NCI-H748 (cell line): ENCODE data around the gene SERPINI1.

Experiments used
- DNase-seq: peaks from one replicate; lab custom pipeline; 2025; ENCODE audit not compliant: unreplicated experiment; lab: John Stamatoyannopoulos, UW

SERPINI1 gene, protein sequence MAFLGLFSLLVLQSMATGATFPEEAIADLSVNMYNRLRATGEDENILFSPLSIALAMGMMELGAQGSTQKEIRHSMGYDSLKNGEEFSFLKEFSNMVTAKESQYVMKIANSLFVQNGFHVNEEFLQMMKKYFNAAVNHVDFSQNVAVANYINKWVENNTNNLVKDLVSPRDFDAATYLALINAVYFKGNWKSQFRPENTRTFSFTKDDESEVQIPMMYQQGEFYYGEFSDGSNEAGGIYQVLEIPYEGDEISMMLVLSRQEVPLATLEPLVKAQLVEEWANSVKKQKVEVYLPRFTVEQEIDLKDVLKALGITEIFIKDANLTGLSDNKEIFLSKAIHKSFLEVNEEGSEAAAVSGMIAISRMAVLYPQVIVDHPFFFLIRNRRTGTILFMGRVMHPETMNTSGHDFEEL

DNA sequence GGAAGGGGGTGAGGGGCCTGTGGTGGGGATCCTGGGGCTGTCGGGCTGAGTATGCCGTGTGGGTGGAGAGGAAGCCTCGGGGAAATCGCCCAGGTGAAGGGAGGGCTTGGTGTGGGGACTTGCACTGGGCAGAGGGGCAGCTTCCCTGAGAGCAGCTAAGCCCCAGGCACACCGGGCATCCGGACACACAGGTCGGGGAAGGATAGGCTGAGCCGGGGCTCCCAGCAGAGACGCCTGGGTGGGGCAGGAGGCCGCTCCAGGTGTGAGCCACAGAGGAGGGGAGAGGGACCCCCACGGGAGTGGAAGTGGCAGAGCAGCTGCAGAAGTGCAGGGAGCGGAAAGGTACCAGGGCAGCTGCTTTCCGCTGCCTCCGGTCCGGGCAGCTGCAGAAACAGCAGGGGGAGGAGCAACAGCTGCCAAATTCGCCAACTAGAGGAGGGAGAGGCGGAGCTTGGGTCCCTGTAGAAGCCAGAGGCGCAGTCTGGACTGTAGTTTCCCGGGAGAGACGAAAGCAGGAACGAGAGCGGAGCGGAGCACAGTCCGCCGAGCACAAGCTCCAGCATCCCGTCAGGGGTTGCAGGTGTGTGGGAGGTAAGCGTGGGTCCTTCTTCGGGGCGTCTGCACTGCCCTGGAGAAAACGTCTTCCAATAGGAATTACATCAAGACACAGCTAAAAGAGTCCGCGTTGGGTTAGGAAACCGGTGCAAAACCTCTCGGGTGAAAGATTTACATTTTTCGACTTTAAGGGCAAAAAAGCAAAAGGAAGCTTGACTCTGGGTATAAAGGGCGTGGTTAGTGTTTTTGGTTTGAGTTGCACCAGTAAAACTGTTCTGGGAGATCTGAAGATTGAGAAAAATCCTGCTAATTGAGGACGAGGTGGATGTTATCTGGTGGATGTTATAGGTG, at the start of gene SERPINI1:
Gene SERPINI1 (plus strand): TSS at position 489 of the 906 bp plus-strand sequence. CDS start 53,408 bp downstream, outside the sequence.
- DNase-seq, result peak; percentile 92

DNA sequence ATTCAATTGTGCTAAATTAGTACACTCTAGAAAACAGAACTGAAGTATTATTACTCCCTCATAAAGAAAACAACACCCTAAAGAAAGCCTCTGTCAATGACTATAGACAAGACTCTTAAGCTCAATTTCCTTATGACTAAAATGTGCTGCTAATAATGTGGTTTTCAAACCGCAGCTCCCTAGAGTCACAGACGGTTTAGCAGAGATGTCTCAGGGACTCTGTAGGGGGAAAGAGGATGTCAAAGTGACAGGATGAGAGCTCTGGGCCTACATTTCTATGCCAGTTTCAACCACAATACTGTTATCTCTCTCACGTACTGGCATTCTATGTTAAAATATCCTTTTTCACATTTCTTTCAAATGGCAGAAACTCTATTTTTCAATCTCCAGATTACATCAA, 44.2 kb upstream of the SERPINI1 start:
- DNase-seq, result no peak

DNA sequence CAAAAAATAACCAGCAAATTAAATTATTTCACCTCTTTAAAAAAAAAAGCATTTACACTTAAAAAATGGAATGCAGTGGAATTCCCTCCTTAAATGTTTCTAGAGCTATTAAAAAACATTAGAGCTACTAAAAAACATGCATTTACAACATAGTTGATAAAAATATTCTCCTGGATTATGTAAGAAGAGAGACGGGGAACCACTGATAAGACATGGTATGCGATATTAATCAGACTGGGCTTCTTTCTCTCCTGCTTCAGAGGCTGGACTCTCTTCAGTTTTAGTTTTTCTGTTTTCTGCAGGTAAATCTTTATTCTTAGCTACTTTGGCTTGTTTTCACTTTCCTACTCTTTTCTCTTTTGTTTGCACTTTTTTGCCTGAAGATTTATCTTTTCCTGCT, 41.4 kb upstream of the SERPINI1 start:
- no peak for DNase-seq

DNA sequence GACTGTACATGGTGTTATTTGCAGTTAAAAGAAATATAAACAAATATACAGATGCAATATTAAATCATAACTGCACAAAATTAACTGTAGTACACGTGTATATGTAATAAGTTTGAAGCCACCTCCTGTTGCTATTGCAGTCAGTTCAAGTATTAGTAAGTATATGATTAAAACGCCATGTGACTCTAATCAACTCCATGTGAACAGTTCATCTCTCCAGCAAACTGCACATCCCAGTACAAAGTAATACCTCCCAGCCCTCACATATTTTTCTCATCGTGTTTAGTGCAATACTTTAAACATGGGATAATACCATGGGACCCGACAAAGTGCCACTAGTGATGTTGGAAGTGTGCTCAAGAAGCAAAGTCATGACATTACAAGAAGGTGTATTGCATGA, 35.5 kb upstream of the SERPINI1 start:
- DNase-seq, result no peak

DNA sequence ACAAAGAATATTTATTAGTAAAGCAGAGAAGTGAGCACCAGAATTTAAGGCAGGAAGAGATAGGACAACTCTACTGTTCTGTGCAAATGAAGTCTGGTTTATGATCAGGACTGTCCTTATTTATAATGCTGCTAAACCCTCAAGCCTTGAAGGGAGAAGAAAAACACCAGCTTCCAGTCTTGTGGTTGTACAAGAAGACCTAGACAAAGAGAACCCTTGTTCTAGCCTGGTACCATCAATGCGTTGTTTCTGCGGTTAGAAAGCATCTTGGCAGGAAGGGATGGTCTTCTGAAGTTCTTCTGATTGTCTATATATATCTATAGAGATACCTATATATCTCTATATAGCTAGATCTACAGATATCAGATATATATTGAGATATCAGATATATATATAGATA, 34.6 kb upstream of the SERPINI1 start:
- DNase-seq, result no peak

DNA sequence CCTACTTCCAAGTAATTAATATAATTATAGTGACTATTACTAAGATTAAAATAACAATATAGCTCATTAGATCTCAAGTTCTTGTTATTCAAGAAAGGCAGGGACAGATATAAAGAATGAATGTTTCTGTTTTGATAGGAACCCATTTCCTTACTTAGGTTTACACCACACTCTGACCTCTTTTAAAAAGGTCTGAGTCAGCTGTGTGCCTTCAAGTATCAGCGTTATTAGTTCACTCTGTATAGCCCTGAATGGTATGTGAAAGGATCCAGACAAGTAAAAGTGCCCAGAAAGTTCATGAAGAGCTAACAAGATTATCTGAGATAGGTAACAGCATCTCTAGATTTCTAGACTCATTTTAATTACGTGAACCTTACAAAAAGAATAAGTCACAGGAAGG, 29.7 kb upstream of the SERPINI1 start:
- DNase-seq, result no peak

DNA sequence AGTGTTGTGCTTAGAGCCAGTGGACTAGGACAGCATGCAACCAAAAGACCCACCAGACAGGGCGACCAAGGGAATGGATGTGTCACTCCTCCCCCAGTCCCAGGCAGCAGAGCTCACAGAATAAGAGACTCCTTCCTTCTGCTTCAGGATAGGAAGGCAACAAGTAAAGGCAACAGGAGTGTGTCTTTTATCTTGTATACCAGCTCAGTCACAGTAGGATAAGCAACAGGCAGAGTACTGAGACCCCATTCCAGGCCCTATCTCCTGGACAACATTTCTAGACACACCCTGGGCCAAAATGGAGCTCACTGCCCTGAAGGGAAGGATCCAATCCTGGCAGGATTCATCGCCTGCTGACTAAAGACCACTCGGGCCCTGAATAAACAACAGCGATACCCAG, 25.8 kb upstream of the SERPINI1 start:
- DNase-seq, result no peak

DNA sequence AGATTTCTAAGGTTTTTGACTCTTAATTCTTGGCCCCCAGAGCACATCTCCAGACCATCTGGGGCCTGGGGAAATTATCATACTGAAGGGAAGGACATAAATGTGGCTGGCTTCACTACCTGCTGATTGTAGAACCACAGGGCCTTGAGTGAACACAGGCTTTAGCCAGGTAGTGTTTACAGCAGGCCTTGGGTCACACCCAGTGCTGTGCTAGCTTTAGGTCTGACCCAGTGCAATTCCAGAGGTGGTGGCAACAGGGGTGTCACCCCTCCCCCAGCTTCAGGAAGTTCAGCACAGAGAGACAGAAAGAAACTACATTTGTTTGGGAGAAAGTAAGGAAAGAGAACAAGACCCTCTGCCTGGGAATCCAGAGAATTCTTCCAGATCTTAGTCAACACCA, 25.0 kb upstream of the SERPINI1 start:
- no peak for DNase-seq

DNA sequence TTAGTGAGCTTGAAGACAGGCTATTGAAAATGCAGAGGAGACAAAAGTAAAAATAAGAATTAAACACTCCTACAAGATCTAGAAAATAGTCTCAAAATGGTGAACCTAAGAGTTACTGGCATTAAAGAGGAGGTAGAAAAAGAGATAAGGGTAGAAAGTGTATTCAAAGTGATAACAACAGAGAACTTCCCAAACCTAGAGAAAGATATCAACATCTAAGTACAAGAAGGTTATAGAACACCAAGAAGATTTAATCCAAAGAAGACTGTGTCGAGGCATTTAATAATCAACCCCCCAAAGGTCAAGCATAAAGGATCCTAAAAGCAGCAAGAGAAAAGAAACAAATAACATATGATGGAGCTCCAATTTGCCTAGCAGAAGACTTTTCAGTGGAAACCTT, 24.1 kb upstream of the SERPINI1 start:
- DNase-seq, result no peak

DNA sequence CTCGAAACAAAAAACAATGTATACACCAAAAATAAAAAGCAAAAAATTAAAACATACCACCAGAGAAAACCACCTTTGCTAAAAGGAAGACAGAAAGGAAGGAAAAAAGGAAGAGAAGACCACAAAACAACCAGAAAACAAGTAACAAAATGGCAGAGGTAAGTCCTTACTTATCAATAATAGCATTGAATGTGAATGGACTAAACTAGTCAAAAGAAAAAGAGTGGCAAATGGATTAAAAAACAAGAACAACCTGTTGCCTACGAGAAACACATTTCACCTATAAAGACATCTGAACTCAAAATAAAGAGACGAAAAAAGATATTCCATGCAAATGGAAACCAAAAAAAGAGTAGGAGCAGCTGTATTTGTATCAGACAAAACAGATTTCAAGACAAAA, 23.1 kb upstream of the SERPINI1 start:
- DNase-seq, result no peak

DNA sequence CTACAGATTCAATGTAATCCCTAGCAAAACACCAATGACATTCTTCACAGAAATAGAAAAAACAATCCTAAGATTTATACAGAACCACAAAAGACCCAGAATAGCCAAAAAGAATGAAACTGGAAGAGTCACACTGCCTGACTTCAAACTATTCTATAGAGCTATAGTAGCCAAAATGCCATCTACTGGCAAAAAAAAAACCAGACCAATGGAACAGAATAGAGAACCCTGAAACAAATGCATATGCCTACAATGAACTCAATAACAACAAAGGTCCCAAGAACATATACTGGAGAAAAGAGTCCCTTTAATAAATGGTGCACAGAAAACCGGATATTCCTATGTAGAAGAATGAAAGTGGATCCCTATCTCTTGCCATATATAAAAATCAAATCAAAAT, 20.6 kb upstream of the SERPINI1 start:
- DNase-seq, result no peak

DNA sequence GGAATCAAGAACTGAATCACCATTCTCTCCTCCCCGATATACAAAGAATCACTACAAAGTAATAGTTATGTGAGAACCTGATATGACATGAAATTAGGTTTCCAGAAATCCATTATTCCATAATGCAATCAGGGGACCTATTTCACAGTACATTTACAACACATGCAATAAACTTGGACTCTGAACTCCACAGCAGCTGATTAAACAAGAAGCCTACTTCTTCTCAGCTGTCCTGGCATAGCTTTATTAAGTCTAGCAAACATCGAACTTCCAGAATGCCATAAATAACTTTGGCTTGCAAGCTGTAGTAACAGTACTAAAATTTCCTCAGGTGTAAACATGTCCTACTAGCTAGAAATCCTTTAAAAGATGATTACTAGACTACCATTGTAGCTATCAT, 18.6 kb upstream of the SERPINI1 start:
- no peak for DNase-seq

DNA sequence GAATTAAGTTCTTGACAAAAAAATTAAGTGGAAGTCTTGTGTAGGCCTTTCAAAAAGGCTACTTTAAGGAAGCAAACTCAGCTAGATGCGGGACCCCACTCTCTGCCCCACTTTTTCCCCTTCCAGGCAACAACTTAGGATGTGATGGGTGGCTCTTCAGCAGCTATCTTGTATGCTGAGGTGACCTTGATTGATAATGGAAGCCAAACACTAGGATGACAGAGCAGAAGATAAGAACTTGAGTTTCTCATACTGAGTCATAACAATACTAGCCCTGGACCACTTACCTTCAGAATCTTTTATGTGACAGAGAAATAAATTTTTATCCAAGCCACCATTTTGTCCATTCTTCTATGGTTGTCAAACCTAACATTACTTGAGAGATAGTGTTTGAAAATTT, 16.9 kb upstream of the SERPINI1 start:
- DNase-seq, result no peak

DNA sequence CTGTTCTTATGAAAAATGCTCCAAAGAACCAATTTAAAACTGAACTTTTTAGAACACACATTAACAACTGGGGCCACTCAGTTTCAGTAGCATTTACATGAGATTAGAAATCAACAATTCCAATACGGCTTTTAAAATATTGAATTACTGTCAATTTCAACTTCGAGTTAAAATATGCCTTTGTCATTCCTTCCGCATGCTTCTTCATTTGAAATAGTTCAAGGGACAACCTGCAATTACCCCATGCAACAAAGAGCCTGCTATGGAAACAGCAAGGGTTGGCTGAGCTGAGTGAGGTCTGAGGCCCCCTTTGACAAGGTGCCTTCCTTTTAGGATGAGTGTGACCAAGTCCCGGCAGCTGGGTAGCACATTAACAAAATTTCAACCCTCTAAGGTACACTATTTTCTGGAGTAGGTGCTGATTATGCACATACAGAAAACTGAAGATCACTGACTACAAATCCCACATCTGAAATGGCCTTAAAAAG, 12.5 kb upstream of the SERPINI1 start:
- DNase-seq, result no peak

DNA sequence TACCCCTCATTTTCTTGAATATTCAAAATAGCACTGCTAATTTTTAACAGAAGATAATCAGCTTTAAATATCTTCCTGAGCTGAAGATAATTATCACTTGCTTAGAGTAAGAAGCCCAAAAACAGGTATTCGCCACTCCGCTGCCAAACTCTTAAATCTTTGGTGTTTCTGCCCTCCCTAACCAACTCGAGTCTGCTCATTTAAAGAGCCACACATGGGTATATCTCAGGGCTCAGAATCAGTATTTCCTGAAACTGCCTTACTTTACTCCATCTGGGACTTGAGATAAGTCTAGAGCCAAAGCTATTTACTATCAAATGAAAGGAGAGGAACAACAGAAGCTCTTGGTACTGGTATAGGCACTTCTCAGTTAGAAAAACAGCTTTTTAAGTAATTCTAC, 11.6 kb upstream of the SERPINI1 start:
- DNase-seq, result no peak

DNA sequence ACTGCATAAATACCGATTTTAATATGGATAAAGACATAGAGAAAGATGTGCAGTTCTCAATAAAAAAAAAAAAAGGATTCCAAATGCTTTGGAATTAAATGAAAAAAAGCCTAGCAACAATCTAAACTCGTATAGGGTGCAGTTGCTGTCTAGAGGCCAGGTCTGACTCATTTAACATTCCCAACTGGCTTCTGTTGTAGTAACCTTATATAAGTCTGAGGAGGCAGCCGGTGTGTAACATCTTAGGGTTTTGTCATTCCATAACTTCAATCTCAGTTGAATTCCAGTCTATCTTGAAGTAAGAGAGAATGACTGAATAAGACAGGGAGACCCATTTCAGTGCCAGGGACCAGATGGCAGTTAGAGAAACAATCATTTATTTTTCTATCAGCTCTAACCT, 7.3 kb upstream of the SERPINI1 start:
- DNase-seq, result no peak

DNA sequence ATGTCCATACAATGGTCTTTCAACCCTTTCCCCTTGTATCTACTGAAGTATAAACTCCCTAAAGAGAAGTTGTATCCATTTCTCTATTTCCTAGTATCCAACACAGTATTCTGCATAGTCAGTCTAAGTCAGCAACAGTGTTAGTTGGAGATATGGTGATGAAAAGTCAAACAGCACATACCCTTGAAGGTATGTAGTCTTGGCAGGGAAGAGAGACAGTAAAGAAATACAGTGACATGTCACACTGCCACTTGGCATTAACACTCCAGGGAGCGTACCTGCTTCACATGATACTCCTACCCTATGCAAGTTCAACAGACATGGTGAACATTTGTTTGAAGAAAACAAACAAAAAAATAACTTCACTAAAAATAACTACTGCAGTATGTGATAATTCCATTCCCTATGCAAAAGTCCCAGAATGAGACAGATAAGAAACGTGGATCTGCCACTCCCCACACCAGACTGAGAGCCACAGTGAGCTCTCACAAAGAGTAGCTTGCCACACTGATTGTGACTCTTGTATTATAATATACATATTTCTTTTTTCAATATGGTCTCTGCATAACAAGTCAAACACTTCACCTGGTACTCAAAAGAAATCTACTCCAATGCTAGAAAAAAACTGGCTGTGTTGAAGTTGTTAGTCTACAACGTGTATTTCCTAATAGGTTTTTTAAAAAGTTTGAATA, 6.7 kb upstream of the SERPINI1 start:
- no peak for DNase-seq

DNA sequence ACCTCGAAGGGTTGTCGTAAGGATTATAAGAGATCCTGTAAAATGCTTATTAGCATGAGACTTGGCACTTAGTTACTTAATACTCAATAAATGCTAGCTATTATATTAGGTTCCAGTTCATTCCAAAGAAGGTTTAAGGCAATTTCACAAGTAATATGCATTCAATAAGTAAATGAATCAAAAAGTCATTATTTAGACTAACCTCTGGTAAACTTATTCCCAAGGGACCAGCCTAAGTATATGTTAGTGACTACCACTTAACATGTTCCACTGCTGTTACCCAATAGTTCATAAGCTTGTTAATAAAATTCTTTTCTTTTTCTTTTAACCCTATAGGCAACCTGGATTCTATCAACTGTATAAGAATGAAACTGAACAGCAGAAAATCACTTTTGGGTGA, 5.9 kb upstream of the SERPINI1 start:
- DNase-seq, result no peak

DNA sequence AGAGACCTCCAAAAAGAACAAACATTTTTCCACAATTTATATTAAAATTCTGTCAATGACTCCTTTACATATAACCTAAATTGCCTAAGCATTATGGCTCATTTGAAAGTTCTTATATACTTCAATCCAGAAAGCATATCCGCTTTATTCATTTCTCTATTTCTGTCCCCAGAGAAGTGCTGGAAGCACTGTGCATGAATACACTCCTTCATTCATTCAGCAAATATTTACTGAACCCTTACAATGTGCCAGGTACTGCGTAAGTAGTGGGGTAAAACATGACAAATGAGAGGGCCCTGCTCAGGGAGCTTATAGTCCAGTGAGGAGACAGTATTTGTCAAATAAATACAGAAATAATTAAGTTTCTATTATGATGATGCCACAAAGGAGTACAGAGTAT, 4.1 kb upstream of the SERPINI1 start:
- no peak for DNase-seq

DNA sequence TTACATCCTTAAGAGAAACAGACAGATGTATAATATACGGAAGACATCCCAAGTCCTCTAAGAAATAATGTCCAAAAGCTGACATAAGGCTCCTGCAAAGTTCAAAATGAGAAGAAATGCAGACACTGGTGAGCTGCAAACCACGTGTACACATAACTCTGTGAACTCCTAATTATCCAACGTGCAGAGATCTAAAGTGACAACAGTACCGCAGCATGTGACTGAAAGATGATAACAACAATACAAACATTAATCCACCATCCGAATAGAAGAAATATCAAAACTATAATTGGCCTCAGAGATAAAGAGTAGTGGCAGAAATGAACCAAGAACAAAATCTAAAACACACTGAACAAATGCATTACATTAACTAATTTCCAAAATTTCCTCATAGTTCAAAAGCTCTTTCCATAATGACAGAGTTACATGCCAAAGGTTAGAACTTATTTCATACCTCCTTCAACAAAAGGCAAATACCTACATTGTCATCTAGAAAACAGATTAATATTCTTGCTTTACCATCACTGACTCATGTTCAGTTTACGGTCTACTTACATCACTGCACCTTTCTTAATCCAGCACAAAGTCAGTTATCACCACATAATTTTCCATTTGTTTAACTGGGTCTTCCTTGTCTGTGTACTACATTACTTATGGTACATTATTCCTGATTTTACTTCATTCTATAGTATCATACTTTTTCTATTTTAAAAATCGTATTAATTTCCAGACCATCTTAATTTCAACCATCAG, 3.0 kb upstream of the SERPINI1 start:
- DNase-seq, result no peak
